ENCODE measurements around the gene MSI2. TPM values are rescaled to one million over a fixed set of nuclear protein-coding genes. Genes with fewer than 3 reads are reported as not detected.
"Not testable (repeated sequence)": the region's sequence is repeated elsewhere in the genome, so short reads cannot be mapped to it uniquely, and the experiment has no call there.

Gene MSI2
- polyA plus RNA-seq, 3 donors, result 86.9 to 111 (median 91.4) TPM

DNA sequence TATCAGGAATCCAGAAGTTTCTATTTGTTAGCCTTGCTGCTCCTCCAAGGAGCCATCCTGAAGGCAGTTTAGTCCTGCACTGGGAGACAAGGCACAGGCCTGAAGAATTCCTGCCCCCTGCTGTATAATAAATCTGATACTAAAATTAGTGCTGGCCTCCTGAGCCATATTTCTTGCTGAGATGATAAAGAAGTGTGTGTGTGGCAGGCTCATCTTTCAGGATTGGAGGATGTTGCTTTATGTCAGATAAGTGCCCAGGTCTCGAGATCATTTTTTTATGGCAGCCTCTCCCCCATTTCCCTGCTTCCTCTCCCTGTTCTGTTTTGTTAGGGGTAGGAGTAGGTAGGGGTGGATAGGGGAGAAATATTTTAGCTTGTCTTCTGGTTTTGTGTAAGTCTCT, 26.0 kb downstream of the MSI2 start:
- no peak for DNase-seq (ENCODE audit: extremely low read depth in 1 of 11, low read depth in 9 of 11, low spot score in 4 of 11)

DNA sequence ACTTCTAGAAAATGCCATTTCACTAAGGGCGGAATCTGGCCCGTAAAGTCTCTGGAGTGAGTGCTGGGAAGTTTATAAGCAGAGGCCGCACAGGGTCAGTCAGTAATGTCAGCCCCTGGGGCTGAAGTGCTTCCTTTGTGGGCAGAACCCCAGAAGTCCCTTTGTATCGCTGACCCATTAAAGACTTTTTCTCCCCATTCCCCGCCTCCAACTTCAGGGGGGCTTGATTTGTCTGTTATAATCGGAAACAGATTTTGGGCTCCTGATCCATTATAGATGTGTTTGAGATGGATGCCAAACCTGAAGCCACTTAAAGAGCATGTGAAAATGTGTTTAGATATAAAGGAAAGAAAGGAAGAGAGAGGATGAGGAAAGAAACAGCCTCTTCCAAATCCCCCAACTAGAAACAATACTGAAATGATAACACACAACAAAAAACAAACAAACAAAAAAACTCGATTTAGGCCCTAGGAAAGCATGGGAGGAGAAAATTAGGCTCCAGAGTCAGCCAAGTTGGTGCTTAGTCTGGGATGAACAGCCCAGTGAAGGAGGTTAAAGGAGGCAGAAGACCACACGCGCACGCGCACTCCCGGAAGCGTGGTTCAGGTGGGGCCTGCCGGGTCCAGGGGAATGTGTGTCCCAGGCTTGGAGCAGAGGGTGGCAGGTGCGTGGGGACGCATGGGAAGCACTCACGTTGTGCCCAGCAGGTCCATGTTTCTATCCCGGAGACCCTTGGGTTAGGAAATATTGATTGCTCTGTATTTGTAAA, 27.1 kb downstream of the MSI2 start:
- DNase-seq (ENCODE audit: extremely low read depth in 1 of 11, low read depth in 9 of 11, low spot score in 4 of 11), result no peak

DNA sequence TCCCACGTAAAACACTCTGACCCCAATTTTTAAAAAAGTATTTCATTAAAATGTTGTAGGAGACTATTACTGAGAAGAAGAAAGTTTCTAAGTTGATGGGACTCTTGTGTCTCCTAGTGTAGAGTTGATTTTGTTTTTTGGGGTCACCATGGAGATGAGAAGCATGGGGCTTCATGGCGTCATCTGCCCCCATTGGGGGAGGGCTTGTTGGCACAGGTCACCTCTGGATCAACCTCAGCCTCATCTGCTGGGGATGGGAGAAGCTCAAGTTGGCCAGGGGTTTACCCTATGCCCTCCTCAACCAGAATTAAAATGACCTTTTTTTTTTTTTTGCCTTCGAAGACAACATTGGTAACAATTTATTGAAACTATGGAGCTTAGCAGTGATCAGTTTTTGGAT, 28.3 kb downstream of the MSI2 start:
- no peak for DNase-seq (ENCODE audit: extremely low read depth in 1 of 11, low read depth in 9 of 11, low spot score in 4 of 11)

DNA sequence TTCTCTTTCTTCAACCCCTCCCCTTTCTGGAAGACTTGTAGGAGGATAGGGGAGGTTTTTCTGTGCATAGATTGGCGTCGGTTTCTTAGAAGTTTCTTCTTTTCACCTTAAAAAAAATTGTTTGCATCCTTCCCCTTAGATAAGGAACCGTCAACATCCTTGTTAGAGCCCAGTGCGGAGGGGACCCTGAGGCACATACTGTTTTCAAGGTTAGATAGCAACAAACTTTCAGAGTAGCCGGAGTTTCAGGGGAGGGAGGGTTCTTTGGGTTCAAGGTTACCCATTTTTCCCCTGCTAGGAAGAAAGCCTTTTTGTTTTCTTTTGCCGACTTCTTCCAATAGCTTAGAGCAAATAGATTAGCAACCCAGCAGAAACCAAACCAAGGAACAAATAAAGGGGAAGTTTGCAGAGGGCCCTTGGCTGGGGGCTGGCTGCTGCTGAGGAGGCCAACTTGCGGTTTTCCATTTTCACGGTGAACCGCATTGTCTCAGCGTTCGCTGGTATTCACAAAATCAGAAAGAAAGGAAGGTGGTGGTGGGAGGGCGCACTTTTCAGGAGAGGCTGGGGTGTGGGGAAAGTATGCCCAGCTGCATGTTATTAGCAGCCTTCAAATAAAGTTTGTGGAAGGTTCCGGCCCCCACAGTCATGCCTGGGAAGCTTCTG, 28.8 kb downstream of the MSI2 start:
- no peak for DNase-seq (ENCODE audit: extremely low read depth in 1 of 11, low read depth in 9 of 11, low spot score in 4 of 11)

DNA sequence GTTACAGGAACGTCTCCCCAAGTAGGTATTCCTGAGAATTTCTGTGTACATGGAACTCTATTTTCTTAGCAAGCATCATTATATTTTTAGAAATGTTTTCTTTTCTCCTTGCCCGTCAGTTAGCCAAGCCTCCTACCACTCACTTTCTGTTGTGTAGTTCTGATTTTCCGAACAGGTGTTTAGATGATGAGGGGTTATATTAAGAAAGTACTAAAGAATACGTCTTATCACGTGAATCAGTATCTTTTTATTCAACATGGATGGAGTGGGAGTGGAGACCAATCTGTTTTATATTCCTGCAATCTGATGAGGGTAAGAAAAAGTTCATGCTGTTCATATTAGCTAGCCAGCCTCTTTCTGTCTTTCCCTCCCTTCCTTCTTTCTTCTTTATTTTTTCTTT, 29.4 kb downstream of the MSI2 start:
- DNase-seq (ENCODE audit: extremely low read depth in 1 of 11, low read depth in 9 of 11, low spot score in 4 of 11), result no peak

DNA sequence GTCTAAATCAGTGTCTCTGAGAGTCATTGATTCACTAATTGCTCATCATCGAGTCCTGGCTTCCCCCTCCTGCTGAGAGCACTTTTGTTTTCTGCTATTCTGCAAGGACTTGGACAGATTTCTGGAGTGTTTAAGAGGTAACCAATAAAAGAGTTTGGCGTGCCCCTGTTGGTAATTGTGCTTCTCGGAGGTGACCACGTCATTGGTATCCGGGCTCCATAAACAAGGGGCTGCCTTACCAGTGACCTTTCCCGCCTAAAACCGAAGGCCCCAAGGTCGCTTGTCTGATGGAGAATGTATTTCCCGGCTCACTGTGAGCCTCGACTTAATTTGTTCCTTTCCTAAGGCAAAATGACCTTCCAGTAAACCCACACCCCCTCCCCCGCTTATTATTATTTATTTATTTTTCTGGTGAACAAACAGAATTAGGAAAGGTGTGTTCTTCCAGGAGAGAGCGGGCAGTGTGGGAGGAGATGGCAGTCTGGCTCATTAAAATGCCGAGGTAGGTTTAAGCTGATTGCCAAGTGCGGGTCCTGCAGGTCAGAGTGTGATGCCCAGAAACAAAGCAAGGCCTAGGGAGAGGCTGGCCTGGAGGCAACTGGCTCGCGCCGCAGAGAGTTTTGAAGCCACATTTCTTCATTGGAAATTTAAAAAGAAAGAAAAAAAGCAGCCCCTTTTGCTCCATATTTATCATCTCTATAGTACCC, 30.2 kb downstream of the MSI2 start:
- DNase-seq (ENCODE audit: extremely low read depth in 1 of 11, low read depth in 9 of 11, low spot score in 4 of 11), result no peak

DNA sequence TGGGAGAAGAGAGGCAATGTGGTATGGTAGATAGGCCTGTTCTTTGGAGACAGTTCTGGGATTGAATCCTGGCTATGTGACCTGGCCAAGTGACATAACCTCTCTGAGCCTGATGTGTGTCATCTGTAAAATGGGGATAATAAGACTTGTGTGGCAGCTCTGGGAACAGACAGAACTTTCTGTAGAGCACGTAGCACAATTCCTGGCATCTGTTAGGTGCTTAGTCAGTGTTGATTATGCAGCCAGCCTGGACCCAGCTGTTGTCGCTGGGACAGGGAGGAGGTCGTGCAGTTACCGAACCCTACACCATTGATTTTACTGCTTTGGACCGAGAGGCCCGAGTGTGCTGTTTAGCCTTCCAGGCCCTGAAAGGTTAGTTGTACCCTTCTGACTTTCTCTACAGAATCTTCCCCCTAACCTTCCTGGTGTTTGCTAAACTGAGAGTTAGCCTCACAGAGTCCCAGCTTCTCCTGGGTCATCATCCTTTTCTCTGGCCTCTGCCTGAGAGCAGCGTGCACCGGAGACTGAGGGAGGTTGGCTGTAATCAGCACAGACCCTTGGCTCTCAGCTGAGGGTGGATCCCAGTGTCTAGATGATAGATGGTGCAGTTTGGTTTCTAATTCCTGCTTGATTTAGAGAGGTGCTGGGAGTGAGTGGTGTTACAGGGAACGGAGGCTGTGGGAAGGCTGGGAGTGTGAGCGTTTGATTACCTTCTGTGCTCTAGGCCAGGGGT, 31.9 kb downstream of the MSI2 start:
- no peak for DNase-seq (ENCODE audit: extremely low read depth in 1 of 11, low read depth in 9 of 11, low spot score in 4 of 11)

DNA sequence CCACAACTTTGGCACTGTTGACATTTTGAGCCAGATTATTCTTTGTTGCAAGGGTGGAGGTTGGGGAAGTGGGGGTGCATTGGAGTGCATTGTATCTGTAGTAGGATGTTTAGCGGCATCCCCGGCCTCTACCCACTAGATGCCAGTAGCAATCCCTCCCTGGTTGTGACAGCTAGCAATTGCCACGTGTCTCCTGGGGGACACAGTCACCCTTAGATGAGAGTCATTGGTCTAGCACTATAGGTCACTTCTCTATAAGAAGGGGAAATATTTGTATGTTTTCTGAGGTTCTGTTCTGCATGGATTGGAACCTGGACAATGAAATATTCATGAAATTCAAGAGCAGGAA, 32.4 kb downstream of the MSI2 start:
- no peak for DNase-seq (ENCODE audit: extremely low read depth in 1 of 11, low read depth in 9 of 11, low spot score in 4 of 11)

DNA sequence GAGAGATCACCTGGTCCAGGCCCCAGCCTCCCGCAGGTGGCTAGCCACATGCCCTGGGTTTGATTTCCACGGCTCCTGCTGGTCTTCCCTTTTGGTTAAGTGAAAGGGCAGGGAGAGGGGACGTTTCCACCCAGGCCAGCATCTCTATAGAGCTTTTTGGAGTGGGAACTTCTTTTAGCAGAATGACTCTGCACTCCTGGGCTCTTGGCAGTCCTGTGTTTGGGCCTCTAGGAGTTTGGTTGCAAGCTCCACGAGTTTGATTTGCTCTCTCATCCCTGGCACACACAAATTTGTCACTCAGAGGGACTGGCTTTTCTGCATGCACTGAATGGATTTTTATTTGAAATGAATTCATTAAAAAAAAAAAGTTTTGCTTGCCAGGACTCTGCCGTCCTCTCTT, 32.8 kb downstream of the MSI2 start:
- DNase-seq (ENCODE audit: extremely low read depth in 1 of 11, low read depth in 9 of 11, low spot score in 4 of 11), result no peak

DNA sequence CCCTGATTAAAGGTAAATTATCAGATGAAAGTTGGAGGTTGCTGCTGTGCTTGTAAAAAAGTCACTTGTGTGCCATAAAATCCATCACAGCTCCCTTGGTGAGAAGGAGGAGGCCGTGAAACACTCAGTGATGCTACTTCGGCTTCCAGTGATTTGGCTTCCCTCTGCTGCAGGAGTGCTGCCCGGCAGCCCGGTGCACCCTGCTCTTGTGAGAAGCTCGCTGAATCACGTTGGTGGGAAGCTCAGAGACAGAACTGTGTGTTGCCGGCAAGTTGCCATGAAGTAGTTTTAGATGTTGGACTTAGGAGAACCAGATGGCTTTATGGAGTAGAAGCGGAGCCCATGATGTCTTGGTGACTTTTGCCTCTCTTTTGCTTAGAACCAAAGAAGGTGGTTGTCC, 33.3 kb downstream of the MSI2 start:
- DNase-seq (ENCODE audit: extremely low read depth in 1 of 11, low read depth in 9 of 11, low spot score in 4 of 11), result no peak

DNA sequence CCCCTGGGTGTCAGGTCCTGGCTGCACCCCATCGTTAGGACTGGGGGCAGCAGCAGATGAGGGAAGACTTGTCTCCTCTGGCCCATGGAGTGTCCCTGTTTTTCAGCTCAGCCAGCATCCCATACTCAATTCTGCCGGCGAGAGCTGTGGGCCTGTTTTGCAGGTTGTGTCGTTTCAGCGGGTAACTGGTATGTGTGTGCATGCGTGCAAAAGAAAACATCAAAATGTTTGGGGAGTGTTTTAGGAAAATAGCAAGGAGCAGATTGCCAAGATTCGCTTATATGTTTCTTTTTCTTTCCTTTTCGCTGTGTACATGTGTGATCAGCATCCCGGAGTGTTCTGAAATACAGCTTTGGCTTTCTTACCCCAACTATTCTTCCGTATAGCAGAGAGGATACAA, 34.7 kb downstream of the MSI2 start:
- no peak for DNase-seq (ENCODE audit: extremely low read depth in 1 of 11, low read depth in 9 of 11, low spot score in 4 of 11)

DNA sequence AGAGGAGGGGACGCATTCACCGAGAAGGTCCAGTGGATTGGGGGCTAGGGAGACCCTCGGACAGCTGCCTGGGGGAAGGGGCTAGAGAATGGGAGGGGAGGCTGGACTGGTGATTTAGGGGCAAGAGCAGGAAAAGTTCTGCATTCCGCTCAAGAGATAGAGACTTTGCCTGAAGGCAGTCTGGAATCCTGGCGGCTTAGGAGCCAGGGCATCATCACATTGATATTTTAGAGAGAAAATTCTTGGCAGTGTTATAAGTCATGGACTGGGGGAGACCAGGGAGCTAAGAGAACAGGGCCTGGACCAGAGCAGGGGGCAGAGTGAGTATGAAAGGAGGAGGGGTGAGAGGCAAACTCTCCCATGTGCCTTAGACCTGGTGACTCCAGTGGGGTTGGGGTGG, 35.8 kb downstream of the MSI2 start:
- no peak for DNase-seq (ENCODE audit: extremely low read depth in 1 of 11, low read depth in 9 of 11, low spot score in 4 of 11)

DNA sequence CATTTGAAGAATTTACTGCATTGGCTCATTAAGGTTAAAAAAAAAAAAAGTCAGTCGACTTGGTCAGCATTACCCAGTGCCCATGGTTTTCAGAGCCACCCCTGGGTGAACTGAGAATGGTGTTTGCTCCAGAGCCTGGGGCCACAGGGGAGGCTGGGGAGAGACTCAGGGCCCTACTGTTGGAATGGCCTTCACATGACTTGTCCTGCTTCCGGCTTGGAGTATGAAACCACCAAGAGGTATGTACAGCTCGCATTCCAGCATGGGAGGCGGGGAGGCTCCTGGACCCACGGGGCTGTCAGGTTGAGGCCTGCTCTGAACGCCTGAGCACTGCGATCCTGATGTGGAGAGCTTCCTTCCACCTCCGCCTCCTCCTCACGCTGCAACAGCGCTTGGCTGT, 36.8 kb downstream of the MSI2 start:
- DNase-seq (ENCODE audit: extremely low read depth in 1 of 11, low read depth in 9 of 11, low spot score in 4 of 11), result no peak

DNA sequence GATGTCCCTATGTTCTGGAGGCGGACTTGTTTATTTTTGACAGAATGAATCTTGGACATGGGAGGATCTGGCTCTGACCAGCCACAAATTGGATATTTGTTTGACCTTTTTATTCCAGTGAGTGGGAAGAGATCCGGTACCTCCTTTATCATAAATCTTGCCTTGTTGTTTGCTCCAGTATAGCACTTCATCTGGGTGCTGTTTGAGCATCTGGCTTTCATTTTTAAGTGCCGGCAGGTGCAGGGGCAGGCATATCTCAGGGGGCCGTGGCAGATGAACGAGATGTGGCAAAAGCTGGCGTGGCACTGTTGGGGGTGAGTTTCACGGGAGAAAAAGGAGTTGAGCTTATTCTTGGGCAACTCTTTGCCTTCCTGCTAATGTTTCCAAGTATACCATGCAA, 37.8 kb downstream of the MSI2 start:
- DNase-seq (ENCODE audit: extremely low read depth in 1 of 11, low read depth in 9 of 11, low spot score in 4 of 11), result no peak

DNA sequence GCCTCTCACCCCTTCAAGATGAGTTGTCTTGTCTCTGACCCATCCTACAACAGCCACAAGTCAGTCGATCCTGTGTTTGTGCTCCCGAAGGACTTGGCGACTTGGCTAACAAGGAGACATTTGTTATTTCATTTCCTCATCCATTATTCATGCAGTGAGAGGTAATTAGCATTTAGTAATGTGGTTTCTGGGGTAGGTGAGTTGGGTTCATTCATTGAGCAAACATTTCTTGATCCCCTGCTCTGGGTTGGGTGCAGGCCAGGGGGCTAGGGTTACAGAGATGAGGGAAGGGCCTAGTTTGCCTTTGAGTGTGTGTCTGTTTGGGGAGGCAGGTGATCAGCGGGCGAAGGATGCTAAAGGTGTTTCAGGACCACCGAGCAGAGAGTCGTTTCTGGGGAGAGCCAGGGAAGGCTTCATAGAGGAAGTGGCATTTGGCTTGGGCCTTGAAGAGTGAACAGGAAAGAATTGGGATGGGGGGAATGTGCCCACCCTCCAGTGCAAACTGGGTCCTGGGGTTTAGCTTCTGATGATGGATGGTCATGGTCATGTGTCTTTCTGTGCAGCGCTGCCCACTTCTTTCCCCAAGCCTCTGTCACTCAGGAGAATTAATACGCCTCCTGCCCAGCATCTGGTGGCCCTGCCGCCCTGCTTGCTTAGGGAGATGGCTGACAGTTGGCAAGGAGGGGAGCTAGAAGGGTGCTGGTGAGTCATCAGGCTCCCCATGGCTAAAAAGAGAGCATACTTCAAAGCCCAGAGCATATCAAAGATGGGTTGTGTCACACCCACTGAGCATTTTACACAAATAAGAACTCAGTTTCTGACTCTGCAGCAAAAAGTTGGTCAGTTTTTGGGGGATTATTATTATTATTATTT, 38.5 kb downstream of the MSI2 start:
- DNase-seq (ENCODE audit: extremely low read depth in 1 of 11, low read depth in 9 of 11, low spot score in 4 of 11), result no peak

DNA sequence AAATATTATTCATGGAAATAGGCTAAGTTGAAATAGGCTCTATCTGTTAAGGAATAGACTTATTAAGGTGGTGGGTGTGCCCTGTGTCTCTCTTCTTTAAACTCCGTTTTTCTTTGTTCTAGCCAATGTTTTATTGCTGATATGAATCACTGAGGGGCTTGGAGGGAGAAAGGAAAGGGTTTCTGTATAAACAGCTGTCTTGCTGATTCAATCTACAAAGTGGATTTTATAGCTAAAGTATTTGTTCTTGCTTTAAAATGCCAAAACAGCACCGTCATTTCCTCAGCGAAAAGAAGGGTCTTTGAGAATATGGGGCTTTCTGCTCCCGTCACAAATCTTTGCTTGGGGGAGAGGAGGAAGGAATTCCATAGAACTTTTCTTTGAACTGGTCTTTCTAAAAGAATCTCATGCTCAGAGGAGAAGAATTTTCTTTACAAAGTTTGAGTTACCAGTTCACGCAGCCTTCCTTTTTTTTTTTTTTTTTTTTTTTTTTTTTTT, 39.3 kb downstream of the MSI2 start:
- peak in 3 of 11 donors; percentile 52 to 71 (median 60) for DNase-seq (ENCODE audit: extremely low read depth in 1 of 11, low read depth in 9 of 11, low spot score in 4 of 11)

DNA sequence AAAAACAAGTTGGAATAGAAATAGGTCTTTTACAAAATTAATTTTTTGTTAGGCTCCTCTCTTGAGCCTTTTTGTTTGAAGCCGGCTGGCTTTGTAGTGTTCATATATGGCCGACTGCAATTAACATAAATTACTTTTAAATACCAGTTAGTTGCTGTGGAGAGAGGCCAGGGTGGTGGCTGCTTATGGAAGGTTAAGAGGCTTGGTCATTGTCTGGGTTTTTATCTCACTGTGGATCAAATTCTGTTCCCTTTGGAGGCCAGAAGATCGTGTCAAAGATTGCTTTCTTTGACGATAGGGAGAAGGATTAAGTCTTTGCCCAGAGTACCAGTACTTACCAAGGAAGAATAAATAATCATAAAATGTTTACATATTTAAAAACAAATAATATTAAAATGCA, 39.9 kb downstream of the MSI2 start:
- no peak for DNase-seq (ENCODE audit: extremely low read depth in 1 of 11, low read depth in 9 of 11, low spot score in 4 of 11)

DNA sequence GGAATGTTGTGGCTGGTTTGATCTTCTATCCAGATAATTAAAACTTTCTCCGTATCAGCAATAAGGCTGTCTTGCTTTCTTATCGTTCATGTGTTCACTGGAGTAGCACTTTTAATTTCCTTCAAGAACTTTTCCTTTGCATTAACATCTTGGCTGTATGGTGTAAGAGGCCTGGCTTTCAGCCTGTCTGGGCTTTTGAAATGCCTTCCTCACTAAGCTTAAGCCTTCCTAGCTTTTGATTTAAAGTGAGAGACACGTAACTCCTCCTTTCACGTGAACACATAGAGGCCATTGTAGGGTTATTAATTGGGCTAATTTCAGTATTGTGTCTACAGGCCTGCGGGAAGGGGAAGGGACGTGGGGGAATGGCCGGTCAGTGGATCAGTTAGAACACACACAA, 42.9 kb downstream of the MSI2 start:
- no peak for DNase-seq (ENCODE audit: extremely low read depth in 1 of 11, low read depth in 9 of 11, low spot score in 4 of 11)

DNA sequence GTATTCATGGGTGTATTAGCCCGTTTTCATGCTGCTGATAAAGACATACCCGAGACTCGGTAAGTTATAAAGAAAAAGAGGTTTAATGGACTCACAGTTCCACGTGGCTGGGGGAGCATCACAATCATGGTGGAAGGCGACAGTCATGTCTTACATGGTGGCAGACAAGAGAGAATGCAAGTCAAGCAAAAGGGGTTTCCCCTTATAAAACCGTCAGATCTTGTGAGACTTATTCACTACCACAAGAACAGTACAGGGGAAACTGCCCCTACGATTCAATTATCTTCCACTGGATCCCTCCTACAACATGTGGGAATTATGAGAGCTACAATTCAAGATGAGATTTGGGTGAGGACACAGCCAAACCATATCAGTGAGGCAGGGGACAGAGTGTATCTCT, 44.3 kb downstream of the MSI2 start:
- not testable (repeated sequence) for DNase-seq (ENCODE audit: extremely low read depth in 1 of 11, low read depth in 9 of 11, low spot score in 4 of 11)

Measured in renal cortex interstitium (tissue), 11 donors.